Tongue (tissue), 2 donors: Measurements from ENCODE around the gene TUBB4B. TPM values are rescaled to one million over a fixed set of nuclear protein-coding genes. Genes with fewer than 3 reads are reported as not detected.
A peak's percentile ranks its signal among the peaks of the same experiment; 100 is the strongest.

Experiments
- DNase-seq: peaks from one replicate; pipeline ENCODE4 v3.0.0-alpha.2; 2015
- total RNA-seq: library from RNA; depleted of rRNA; stranded (reverse); fragments of >200 nt; gene quantifications from one replicate; pipeline ENCODE4 v1.2.3, GENCODE V29; 2014

TUBB4B gene
- total RNA-seq, 1 donor from 2014 or later = 172 TPM

DNA sequence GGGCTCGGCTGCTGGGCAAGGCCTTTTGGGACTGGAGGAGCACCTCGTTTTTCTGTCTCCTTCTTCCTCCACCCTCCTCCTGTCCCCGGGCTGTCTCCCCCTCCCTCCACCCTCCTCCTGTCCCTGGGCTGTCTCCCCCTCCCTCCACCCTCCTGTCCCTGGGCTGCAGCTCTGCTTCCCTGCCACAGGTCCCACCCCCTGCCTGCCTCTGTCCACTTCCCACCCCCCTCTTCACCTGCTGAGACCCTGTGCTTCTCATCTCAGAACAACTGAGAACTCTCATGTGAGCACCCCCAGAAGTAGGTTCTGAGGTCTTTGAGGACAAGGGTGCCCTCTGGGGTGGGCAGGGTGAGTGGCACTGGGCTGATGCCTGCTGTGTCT lies 30.6 kb downstream of the TUBB4B start:
- DNase-seq = no peak

DNA sequence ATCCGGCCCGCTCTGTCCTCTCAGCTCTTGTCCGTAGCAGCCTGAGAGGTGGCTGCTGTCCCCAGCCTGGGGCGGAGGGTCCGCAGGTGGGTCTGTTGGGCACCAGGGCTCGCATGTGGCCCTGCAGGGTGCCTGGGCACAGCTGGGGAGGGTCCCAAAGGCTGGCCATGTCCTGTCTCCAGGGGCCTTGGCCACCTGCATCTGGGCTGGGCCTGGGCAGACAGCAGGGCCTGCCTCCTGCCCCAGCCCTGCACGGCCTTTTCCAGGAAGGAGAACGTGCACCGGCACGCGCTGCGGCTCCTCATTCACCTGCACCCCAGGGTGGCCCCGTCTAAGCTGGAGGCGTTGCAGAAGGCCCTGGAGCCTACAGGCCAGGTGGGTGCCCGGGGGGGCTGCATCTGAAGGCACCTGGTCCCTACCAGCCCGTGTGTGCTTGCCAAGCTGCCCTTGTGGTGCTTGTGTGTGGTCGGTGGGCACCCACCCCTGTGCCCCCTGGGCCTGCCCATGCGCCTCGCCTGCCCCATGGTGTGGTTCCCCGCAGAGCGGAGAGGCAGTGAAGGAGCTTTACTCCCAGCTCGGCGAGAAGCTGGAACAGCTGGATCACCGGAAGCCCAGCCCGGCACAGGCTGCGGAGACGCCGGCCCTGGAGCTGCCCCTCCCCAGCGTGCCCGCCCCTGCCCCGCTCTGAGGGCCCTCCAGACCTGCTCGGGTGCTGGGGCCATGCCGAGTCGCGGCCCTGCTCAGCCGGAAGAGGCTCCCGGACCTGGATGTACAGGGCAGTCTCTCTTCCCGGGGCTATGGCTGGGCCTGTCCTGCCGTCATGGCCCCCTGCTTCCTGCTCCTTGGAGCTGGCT lies 31.4 kb downstream of the TUBB4B start:
- DNase-seq = no peak

DNA sequence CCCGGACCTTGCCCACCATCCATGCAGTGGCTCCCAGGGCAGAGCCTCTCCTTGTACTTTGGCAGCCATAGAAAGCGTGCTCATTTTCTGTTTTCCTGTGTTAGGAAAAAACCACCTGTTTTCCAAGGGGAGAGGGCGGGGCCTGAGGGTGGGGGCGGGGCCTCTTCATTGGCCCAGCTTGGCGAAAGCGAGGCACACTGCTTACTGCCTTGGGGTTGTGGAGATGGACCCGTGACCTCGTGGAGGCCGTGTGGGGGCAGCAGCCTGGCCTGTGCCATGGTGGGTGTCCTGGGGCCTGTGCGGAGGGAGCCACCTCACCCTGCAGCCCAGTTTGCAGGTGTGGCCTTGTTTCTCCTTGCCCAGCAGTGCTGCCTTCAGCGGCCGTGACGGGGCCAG lies 32.0 kb downstream of the TUBB4B start:
- no peak for DNase-seq

DNA sequence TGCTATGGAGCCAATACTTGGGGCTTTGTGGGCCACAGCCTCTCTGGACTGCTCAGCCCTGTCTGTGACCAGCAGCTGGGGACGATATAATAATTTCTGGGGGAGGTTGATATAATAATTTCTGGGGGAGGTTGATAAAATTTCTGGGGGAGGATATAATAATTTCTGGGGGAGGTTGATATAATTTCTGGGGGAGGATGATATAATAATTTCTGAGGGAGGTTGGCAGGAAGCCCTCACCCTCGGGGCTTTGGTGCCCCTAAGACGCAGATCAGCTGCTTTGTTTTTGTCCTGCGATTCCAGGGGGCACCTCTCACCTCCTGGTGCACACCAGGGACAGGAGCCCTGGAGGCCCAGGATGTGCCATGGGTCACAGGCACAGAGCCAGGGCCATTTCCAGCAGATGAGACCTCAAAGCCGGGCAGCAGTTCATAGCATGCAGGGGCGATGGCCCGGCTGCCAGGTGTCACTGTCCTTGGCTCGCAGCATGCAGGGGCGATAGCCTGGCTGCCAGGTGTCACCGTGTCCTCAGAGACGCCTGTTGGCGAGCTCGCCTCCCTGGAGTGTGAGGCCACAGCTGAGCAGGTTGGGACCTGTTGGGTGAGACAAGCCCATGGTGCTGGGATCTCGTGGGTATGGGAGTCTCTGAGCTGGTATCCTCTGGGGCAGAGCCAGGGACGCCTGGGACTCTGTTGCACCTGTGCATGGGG lies 32.7 kb downstream of the TUBB4B start:
- DNase-seq = no peak

GRCh38 chr9:137275203-137275587 lies 34.1 kb downstream of the TUBB4B start:
- DNase-seq = no peak

DNA sequence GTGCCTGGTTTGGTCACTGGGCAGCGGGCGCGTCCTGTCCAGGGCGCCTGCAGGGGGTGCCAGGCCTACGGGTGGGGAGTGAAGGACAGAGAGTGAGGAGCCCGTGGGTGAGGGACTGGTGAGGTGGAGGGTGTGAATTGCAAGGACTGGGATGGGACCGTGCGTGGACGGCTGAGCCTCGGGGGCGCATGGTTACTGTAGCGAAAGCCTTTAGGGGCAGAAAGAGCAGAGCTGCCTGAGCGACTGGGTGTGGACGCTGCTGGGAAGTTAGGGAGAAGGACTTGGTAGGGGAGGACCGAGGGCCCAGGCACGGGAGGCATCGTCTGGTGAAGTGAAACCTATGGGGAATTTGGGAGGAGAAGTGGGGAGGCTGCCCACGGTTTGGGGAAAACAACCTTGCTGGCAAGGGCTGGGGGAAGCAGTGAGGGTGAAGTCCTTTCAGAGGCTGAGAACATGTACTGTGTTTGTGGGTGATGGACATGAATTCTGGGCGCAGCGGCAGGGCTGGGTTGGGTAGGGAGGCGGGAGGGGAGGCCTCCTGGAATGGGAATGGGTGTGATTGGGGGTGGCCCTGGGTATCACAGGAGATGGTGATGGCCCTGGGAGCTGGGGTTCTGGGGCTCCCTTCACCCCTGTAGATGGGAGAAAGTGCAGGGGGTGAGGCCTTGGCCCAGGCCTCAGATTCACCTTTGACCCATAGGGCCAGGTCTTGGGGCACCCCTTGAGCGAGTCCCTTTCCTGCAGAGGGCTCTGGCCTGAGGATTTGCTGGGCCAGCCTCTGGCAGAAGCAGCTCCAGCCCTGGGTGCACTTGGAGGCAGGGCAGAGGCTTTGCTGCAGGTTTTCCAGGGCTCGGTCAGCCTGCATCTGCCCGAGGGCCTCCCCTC lies 34.7 kb downstream of the TUBB4B start:
- DNase-seq = no peak

DNA sequence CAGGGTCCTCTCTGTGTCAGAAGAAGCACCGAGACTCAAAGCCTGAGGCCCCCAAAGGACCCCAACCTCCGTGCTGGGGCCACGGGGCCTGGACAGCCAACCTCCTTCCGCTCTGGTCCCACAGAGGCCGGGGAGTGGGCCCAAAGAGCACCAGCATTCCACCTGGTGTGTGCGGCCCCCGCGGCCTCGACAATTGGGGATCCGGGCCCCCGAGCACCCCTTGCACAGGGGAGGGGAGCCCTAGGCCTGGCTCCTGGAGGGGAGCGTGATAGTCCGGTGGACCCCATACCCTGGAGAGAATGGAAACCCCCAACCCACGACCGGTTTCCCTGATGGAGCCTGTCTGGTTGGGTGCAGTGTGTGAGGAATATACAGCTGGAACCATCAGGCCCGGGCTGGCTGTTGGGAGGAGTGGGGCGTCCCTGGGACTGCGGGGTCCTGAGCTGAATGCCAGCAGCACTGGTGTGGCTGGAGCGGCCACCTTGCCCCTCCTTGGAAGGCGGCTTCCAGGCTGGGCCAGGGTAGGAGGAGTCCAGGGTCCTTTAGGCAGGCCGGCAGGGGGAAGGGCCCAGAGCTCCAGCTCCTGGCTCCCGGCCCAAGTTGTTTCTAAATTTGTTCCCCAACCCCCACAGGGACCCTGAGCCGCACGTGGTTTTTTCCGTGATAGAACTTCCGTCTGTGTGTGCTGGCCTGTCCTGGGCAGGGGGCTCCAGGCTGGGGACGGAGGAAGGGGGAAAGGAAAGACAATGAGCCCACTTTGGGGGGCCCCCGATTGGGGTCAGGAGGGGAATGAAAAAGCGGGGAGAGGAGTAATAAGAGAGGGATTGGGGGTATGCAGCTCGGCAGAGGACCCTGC lies 35.6 kb downstream of the TUBB4B start:
- DNase-seq = peak; percentile 93

- peak; percentile 69 for DNase-seq
These were observed 36.4 kb downstream of the TUBB4B start, which contains the start of gene TOR4A for GRCh38 chr9:137277329-137278041. Gene TOR4A, plus strand, starts transcription at chr9:137277726. Its CDS starts 964 bp downstream, at chr9:137278690.

- no peak for DNase-seq
These were observed 37.1 kb downstream of the TUBB4B start for GRCh38 chr9:137278061-137278701.

GRCh38 chr9:137278721-137279711 lies 37.9 kb downstream of the TUBB4B start:
- no peak for DNase-seq

DNA sequence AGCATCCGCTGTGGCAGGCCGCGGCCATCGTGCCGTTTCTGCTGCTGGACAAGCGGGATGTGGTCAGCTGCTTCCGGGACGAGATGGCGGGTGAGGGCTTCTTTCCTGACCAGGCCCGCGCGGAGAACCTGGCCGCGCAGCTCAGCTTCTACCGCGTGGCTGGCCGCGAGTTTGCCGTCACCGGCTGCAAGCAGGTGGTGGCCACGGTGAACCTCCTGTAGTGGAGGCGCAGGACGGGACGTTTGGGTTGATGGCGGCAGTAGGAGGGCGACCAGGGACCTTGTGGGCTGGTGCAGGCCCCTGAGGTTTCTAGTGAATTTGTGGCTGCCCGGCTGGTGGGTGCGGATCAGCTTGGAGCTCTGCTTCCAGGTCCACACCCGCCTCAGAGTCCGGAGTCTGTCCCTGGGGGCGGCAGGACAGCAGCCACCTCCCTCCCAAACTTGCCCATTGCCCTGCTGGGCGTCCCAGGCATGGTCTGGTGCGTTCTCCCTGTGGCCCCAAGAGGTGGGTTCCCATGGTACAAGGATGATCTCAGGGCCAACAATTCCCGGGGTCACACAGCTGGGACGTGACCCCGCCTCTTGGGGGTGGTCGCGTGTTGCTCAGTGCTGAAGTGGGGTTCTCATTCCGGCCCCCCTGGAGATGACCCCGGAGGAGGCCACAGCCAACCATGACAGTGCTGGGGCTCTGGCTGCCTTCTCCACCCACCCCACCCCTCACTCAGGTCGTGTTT lies 38.8 kb downstream of the TUBB4B start:
- DNase-seq = no peak

- no peak for DNase-seq
These were observed 39.6 kb downstream of the TUBB4B start for GRCh38 chr9:137280474-137281344.

- peak; percentile 30 for DNase-seq
These were observed 40.4 kb downstream of the TUBB4B start for GRCh38 chr9:137281345-137282116.

DNA sequence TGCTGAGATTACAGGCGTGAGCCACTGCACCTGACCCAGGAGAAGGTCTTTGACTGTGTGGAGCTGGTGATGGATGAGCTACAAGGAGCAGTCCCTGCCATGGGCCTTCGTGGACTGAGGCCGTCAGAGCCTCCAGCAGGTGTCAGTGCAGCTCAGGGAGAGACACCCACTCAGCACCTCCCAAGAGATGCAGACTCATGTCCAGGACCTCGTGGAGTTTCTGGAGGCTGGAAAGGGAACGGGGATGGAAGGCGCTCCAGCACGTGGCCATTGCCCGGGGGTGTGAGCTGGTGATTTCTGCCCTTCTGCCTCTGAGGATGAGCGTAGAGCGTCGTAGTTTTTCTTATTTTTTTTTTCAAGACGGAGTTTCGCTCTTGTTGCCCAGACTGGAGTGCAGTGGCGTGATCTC lies 45.9 kb downstream of the TUBB4B start:
- DNase-seq = peak; percentile 55

DNA sequence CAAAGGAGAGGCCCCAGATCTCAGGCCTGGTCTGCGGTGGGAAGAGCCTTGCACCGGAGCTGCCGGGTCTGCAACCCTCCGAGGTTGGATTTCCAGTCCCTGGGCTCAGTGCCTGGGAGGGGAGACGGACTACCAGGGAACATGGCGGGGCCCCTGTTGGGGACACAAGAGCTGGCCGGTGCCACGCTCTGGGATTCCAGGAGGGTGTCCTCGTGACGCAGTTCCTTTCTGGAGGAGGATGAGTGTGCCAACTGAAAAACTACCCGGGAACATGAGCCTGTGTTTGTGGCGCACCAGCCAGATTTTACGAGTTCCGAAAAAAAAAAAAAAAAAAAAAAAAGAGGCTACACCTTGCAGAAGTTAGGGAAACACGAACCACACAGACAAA lies 52.0 kb downstream of the TUBB4B start:
- DNase-seq = no peak
